Spleen (tissue), 11 donors: ENCODE measurements around the gene ZDHHC5. TPM values are rescaled to one million over a fixed set of nuclear protein-coding genes. Genes with fewer than 3 reads are reported as not detected.
A peak's percentile ranks its signal among the peaks of the same experiment; 100 is the strongest.

Source experiments
- DNase-seq: peaks from one replicate; pipeline ENCODE4 v3.0.0-alpha.2; 2020
- H3K27ac ChIP-seq, 8 donors: fragments of 200-600 bp; sonication (generic) in 7 of 8; 1 replicate in 4 of 8; 2 replicates in 4 of 8; pipeline versions ENCODE4 v1.5.0 to v1.8.0; 2016 to 2021; ENCODE audit warnings: inconsistent platforms in 4 of 8, mild to moderate bottlenecking in 4 of 8, moderate library complexity in 1 of 8
- H3K27me3 ChIP-seq, 7 donors: fragments of 200-600 bp; sonication (generic) in 6 of 7; replicated peaks in 1 of 7; 1 replicate in 4 of 7; 2 replicates in 3 of 7; pipeline versions ENCODE4 v1.5.0 to v1.8.0; 2016 to 2021; ENCODE audit warnings: inconsistent platforms in 3 of 7, mild to moderate bottlenecking in 1 of 7
- H3K36me3 ChIP-seq, 6 donors: fragments of 200-600 bp; sonication (generic) in 5 of 6; 1 replicate in 4 of 6; 2 replicates in 2 of 6; pipeline versions ENCODE4 v1.5.0 to v1.8.0; 2016 to 2021; ENCODE audit warnings: inconsistent platforms in 2 of 6
- H3K4me1 ChIP-seq, 6 donors: fragments of 200-600 bp; sonication (generic) in 5 of 6; 1 replicate in 3 of 6; 2 replicates in 3 of 6; pipeline versions ENCODE4 v1.5.0 to v1.8.0; 2016 to 2021; ENCODE audit warnings: inconsistent platforms in 3 of 6
- H3K4me3 ChIP-seq, 8 donors: fragments of 200-600 bp; sonication (generic) in 7 of 8; 1 replicate in 4 of 8; 2 replicates in 4 of 8; pipeline versions ENCODE4 v1.5.0 to v1.8.0; 2016 to 2021; ENCODE audit warnings: inconsistent platforms in 4 of 8, mild to moderate bottlenecking in 4 of 8, moderate library complexity in 2 of 8
- H3K9me3 ChIP-seq, 8 donors: fragments of 200-600 bp; sonication (generic) in 7 of 8; 1 replicate in 4 of 8; 2 replicates in 4 of 8; pipeline versions ENCODE4 v1.5.0 to v1.8.0; 2016 to 2021; ENCODE audit warnings: inconsistent platforms in 4 of 8
- POLR2A ChIP-seq, 3 donors: fragments of 450-650 bp; IDR thresholded peaks; one replicate each; pipeline ENCODE4 v1.5.1; 2017; ENCODE audit warnings: antibody characterized with exemption in 3 of 3, mild to moderate bottlenecking in 1 of 3
- POLR2AphosphoS5 ChIP-seq, 3 donors: sonication (generic); formaldehyde crosslinking; IDR thresholded peaks; one replicate each; pipeline ENCODE4 v1.5.1; 2017; ENCODE audit warnings: antibody characterized with exemption in 3 of 3
- WGBS, 5 donors: extraction: QIAGEN DNeasy Blood & Tissue Kit in 3 of 5; methylation state at CpG; one replicate each; pipeline versions ENCODE4 v1.1.5 to v1.1.7; 2013 to 2018; 5-methylcytosine and 5-hydroxymethylcytosine counted together
- intact Hi-C: fragments of 100-400 bp; cut with DNase I; formaldehyde crosslinking; loops from one replicate; pipeline ENCODE4 v1.15.0; 2023; ENCODE audit warnings: low total_unique reads
- polyA plus RNA-seq, 3 donors: library from polyadenylated mRNA; stranded (reverse); fragments of 200-250 nt; gene quantifications; one replicate each; pipeline ENCODE4 v1.2.1, GENCODE V29; 2013
- total RNA-seq, 7 donors: library from RNA; depleted of rRNA in 3 of 7; stranded (reverse); fragments of >200 nt in 3 of 7; fragmentation: NEBNext Ultra II Directional in 4 of 7; extraction: Animal tissue kit (Norgen Biotek cat#: 25700) in 4 of 7; gene quantifications; one replicate each; pipeline versions ENCODE4 v1.1.0 to v1.2.1, GENCODE V29; 2016 to 2021
- TF ChIP-seq, protein P1 (sequence below), 11 experiments: fragments of 200-600 bp in 7 of 11; fragments of 450-650 bp in 4 of 11; sonication (generic) in 4 of 11; IDR thresholded peaks in 8 of 11; conservative IDR thresholded peaks in 3 of 11; 1 replicate in 7 of 11; 2 replicates in 4 of 11; pipeline versions ENCODE4 v1.4.0 to v1.8.0; 2016 to 2021; ENCODE audit warnings: antibody characterized with exemption in 11 of 11, inconsistent platforms in 4 of 11, mild to moderate bottlenecking in 1 of 11
- donor health status: healthy with polysubstance abuse.
- donor health status: DM: no; HTN: no; CAD: no; lungs with moderate emphysema.
- donor health status: DM: no; HTN: no; CAD: no.
- donor health status: Bipolar disorder and iron deficiency.
- donor health status: healthy.
- donor health status: DM: no; HTN: no; CAD: no.
- donor health status: DM: yes; HTN: yes; CAD: no.

ZDHHC5 gene
- total and polyA plus RNA-seq, 10 donors, result 14.0 to 58.0 (median 48.8) TPM

GRCh38 chr11:57639321-57640067 is 28.4 kb upstream of the ZDHHC5 start:
- Histone ChIP-seq H3K36me3 (no peaks in the 10 kb centered on the region), H3K4me1 (peaks cover 6 to 50% (median 34%) of the 10 kb centered on the region in 6 donors), H3K27ac (peak overlapping the region in 5 of 8 donors; percentile 33 to 86 (median 78)), H3K4me3 (peak overlapping the region in 7 of 8 donors; percentile 39 to 73 (median 54)), H3K9me3 (no peaks in the 10 kb centered on the region), H3K27me3 (peaks cover 0 to 57% (median 20%) of the 10 kb centered on the region in 7 donors)
- DNase-seq, result no peak
- intact Hi-C loops, result loop anchor here (5.0 to 10.0 kb wide), 3 partner anchors 67 to 295 kb away; no protein-coding TSS in a partner anchor
- 10 to 18% (median 15%) methylated on average over 8 to 15 of the region's 15 CpGs for WGBS, 5 donors
- peak in 1 of 3 donors; percentile 30 for TF ChIP-seq POLR2AphosphoS5 (IDR thresholded peaks at IDR 0.05)
- TF ChIP-seq, protein P1, sequence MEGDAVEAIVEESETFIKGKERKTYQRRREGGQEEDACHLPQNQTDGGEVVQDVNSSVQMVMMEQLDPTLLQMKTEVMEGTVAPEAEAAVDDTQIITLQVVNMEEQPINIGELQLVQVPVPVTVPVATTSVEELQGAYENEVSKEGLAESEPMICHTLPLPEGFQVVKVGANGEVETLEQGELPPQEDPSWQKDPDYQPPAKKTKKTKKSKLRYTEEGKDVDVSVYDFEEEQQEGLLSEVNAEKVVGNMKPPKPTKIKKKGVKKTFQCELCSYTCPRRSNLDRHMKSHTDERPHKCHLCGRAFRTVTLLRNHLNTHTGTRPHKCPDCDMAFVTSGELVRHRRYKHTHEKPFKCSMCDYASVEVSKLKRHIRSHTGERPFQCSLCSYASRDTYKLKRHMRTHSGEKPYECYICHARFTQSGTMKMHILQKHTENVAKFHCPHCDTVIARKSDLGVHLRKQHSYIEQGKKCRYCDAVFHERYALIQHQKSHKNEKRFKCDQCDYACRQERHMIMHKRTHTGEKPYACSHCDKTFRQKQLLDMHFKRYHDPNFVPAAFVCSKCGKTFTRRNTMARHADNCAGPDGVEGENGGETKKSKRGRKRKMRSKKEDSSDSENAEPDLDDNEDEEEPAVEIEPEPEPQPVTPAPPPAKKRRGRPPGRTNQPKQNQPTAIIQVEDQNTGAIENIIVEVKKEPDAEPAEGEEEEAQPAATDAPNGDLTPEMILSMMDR (IDR thresholded peaks at IDR 0.05 in 8 of 11, conservative IDR thresholded peaks at IDR 0.05 in 3 of 11), result no peak

DNA sequence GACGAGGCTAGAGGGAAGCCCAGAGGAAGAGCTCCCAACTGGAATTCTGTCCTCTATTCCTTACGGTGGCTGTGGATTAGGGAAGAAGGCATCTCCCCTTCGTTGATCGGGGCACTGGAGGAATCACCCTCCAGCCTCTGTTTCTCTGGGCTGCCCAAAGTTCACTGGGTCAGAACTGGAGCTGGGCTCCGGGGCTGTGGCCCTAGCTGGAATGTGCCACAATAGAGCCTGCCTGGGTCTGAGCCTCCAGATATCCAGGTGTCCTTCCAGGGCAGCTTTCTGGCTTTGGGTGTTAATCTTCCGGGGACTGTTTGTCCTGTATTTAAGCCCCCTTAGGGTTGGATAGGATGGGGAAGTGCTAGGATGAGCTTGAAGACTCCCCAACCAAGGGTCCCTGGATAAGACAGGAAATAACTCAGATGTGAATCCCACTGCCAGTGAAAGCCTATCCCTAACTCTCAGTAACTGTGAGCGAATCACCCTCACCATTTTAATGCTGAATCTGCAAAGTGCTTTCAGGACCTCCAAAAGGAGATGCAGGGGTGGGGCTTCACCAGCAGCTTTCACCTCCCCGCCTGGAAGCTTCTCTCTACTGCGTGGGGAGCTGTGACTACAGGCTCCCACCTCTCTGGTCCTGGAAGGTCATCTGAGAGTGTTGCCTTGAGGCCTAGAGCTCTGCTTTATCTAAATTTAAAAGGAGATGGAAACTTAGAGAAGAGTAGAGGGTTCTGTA is 27.7 kb upstream of the ZDHHC5 start:
- intact Hi-C loops, result loop anchor here (5.0 to 10.0 kb wide), 3 partner anchors 68 to 295 kb away; no protein-coding TSS in a partner anchor
- no peaks in the 10 kb centered on the region for H3K36me3 ChIP-seq
- 53 to 68% (median 57%) methylated on average over 7 to 9 of the region's 9 CpGs for WGBS, 5 donors
- peak overlapping the region in 5 of 8 donors; percentile 33 to 86 (median 78) for H3K27ac ChIP-seq
- H3K4me3 ChIP-seq, result peak overlapping the region in 6 of 8 donors; percentile 39 to 73 (median 58)
- TF ChIP-seq POLR2A (IDR thresholded peaks at IDR 0.05) (no peak), POLR2AphosphoS5 (IDR thresholded peaks at IDR 0.05) (no peak)
- TF ChIP-seq, protein P1 (IDR thresholded peaks at IDR 0.05 in 8 of 11, conservative IDR thresholded peaks at IDR 0.05 in 3 of 11), result no peak
- no peak for DNase-seq
- no peaks in the 10 kb centered on the region for H3K9me3 ChIP-seq
- H3K27me3 ChIP-seq, result peaks cover 0 to 58% (median 20%) of the 10 kb centered on the region in 7 donors
- H3K4me1 ChIP-seq, result peaks cover 10 to 57% (median 41%) of the 10 kb centered on the region in 6 donors

DNA sequence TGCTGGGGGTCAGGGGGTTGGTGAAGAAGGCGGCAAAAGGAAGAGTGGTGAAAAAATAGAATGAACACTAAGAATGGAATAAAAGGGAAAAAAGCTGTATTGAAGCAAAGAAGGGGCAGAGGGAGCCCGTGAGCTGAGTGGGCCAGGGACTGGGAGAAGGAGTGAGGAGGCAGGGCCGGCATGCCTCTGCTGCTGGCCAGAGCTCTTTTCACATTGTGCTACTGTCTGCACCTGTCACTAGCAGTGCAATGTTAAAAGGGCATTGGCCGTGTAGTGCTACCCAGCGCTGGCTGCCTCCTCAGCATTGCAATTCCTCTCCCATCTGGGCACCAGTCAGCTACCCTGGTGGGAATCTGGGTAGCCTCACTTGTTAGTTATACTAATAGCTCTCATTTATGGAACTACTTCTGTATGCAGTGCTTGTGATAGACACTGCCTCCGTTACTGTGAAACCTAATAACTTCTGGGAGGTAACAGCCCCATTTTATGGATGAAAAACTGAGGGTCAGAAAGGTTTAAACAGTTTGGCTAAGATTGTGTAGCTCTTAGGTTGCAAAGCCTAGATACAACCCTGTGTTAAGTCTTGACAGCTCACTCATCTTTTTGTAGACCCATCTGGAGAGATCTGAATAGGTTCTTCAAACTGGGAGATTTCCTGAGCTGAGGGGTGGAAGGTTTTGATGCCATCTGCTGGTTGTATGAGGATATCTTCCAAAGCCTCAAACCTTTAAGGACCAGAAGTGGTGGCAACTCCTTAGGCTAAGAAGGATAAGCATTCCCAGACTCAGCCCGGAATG is 26.7 kb upstream of the ZDHHC5 start:
- DNase-seq, result no peak
- WGBS, 5 donors, result 52 to 62% (median 59%) methylated on average over 7 of the region's 7 CpGs
- H3K4me1 ChIP-seq, result peaks cover 16 to 67% (median 51%) of the 10 kb centered on the region in 6 donors
- no peaks in the 10 kb centered on the region for H3K36me3 ChIP-seq
- H3K27me3 ChIP-seq, result peaks cover 0 to 61% (median 18%) of the 10 kb centered on the region in 7 donors
- H3K9me3 ChIP-seq, result no peaks in the 10 kb centered on the region
- no peak overlapping the region for H3K4me3 ChIP-seq
- no peak for TF ChIP-seq POLR2AphosphoS5 (IDR thresholded peaks at IDR 0.05)
- TF ChIP-seq, protein P1 (IDR thresholded peaks at IDR 0.05 in 8 of 11, conservative IDR thresholded peaks at IDR 0.05 in 3 of 11), result peak in 9 of 11 experiments; percentile 10 to 62 (median 45)
- intact Hi-C loops, result loop anchor here (5.0 to 10.0 kb wide), 3 partner anchors 69 to 296 kb away; no protein-coding TSS in a partner anchor
- H3K27ac ChIP-seq, result peak overlapping the region in 2 of 8 donors; percentile 80 to 86
